NCI-H345 treated with DMSO at 0.1 percent for 48 hours (cell line): ENCODE results near the gene STUM.

Experiments
- DNase-seq: peaks from one replicate; lab custom pipeline; 2025; ENCODE audit not compliant: unreplicated experiment; lab: John Stamatoyannopoulos, UW

The STUM gene

GRCh38 chr1:226533220-226533619 is 15.3 kb upstream of the STUM start:
- DNase-seq: no peak

- no peak for DNase-seq
Measured at GRCh38 chr1:226534098-226534497, 14.5 kb upstream of the STUM start.

- no peak for DNase-seq
Measured at GRCh38 chr1:226534645-226535044, 13.9 kb upstream of the STUM start.

GRCh38 chr1:226535666-226536065 is 12.9 kb upstream of the STUM start:
- no peak for DNase-seq

GRCh38 chr1:226541231-226541630 is 7.3 kb upstream of the STUM start:
- DNase-seq: no peak

- DNase-seq: peak; percentile 59
Measured at GRCh38 chr1:226541631-226542622, 6.6 kb upstream of the STUM start.

GRCh38 chr1:226542623-226543103 is 5.9 kb upstream of the STUM start:
- peak; percentile 71 for DNase-seq

- no peak for DNase-seq
Measured at GRCh38 chr1:226545836-226546596, 2.5 kb upstream of the STUM start.

GRCh38 chr1:226546926-226547325 is 1.6 kb upstream of the STUM start:
- no peak for DNase-seq

GRCh38 chr1:226547754-226548191 is 791 bp upstream of the STUM start:
- DNase-seq: peak; percentile 93

GRCh38 chr1:226549094-226549936 is 751 bp downstream of the STUM start:
- no peak for DNase-seq

GRCh38 chr1:226549937-226550671 is 1.5 kb downstream of the STUM start:
- DNase-seq: peak; percentile 74

- no peak for DNase-seq
Measured at GRCh38 chr1:226550672-226551041, 2.1 kb downstream of the STUM start.

- DNase-seq: peak; percentile 68
Measured at GRCh38 chr1:226551299-226551698, 2.7 kb downstream of the STUM start.

- no peak for DNase-seq
Measured at GRCh38 chr1:226552061-226552460, 3.5 kb downstream of the STUM start.

- DNase-seq: no peak
Measured at GRCh38 chr1:226553266-226553923, 4.8 kb downstream of the STUM start.

GRCh38 chr1:226553924-226554282 is 5.3 kb downstream of the STUM start:
- no peak for DNase-seq

- no peak for DNase-seq
Measured at GRCh38 chr1:226555092-226555491, 6.5 kb downstream of the STUM start.

- DNase-seq: no peak
Measured at GRCh38 chr1:226557424-226557823, 8.9 kb downstream of the STUM start.
